A673 (cell line): ENCODE results near the gene RBM19.

Source experiments
- CTCF ChIP-seq: fragments of 300-800, 200-600 bp; sonication (generic); conservative IDR thresholded peaks from 2 replicates; pipeline ENCODE4 v1.5.1; 2017; ENCODE audit warnings: low read depth, mild to moderate bottlenecking, antibody characterized with exemption, low read length, moderate library complexity, mixed read lengths
- EZH2 ChIP-seq: fragments of 200-600 bp; sonication (generic); IDR thresholded peaks from 2 replicates; pipeline ENCODE4 v1.6.1; 2017; ENCODE audit warnings: borderline replicate concordance, low read depth, mild to moderate bottlenecking, mixed read lengths, antibody characterized with exemption, low read length; ENCODE audit not compliant: poor library complexity, severe bottlenecking

- TF ChIP-seq CTCF = no peak
- TF ChIP-seq EZH2 = no peak
These were observed 45.6 kb upstream of the RBM19 start for GRCh38 chr12:114011711-114012110.
